SK-N-SH (cell line): ENCODE results near the gene CDK11B.

Experiments
- EP300 ChIP-seq, 2 experiments: IDR thresholded peaks; 2 replicates each; pipeline versions ENCODE4 v1.4.0 to v1.6.1; 2012; ENCODE audit warnings: borderline replicate concordance in 1 of 2, low read depth in 1 of 2, low read length in 1 of 2
- FOSL2 ChIP-seq: IDR thresholded peaks from 2 replicates; pipeline ENCODE4 v1.4.0; 2012; ENCODE audit warnings: low read depth, mild to moderate bottlenecking, moderate library complexity, borderline replicate concordance
- FOXJ3 ChIP-seq: sonication (generic); formaldehyde crosslinking; IDR thresholded peaks from 2 replicates; pipeline ENCODE4 v1.5.1; 2020; ENCODE audit warnings: mild to moderate bottlenecking, missing genetic modification reagents
- GABPA ChIP-seq: IDR thresholded peaks from 2 replicates; pipeline ENCODE4 v1.4.0; 2012; ENCODE audit warnings: low read depth, mild to moderate bottlenecking
- JUND ChIP-seq: IDR thresholded peaks from 2 replicates; pipeline ENCODE4 v1.4.0; 2012
- POLR2AphosphoS5 ChIP-seq: IDR thresholded peaks from 2 replicates; pipeline ENCODE4 v1.6.1; 2012; ENCODE audit warnings: low read depth, low read length
- RAD21 ChIP-seq: IDR thresholded peaks from 2 replicates; pipeline ENCODE4 v1.6.1; 2012; ENCODE audit warnings: mild to moderate bottlenecking, low read length
- RCOR1 ChIP-seq: fragments of 150-350 bp; IDR thresholded peaks from 2 replicates; pipeline ENCODE4 v1.6.1; 2017; ENCODE audit warnings: antibody characterized with exemption, low read length
- YY1 ChIP-seq: IDR thresholded peaks from 2 replicates; pipeline ENCODE4 v1.4.0; 2012; ENCODE audit warnings: low read depth, mild to moderate bottlenecking
- TF ChIP-seq, protein P1 (sequence below): fragments of 200-600 bp; sonication (generic); IDR thresholded peaks from 2 replicates; pipeline ENCODE4 v1.6.1; 2017; ENCODE audit warnings: antibody characterized with exemption, mild to moderate bottlenecking, moderate library complexity
- TF ChIP-seq, protein P2 (sequence below): IDR thresholded peaks from 2 replicates; pipeline ENCODE4 v1.4.0; 2012; ENCODE audit warnings: low read depth, borderline replicate concordance
- TF ChIP-seq, protein P3 (sequence below): IDR thresholded peaks from 2 replicates; pipeline ENCODE4 v1.4.0; 2012; ENCODE audit warnings: low read depth

DNA sequence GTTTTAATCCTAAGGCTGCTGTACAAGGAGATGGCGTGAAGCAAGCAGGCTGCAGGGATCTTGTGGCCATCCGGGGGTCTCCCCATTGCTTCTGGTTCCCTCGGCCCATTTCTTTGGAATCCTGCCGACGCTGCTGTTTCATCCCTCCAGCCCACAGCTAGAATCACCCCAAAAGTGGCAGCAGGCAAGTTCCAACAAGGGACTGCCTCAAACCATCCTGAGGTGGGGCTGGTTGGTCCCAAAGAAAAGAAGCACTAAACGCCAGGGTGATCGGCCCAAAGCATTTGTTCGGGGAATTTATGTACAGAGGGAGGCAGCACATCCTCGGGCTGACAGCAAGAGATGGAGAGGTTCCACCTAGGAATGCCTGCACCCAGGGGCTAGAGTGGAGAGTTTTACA lies 48.0 kb downstream of the CDK11B start:
- TF ChIP-seq, protein P1, sequence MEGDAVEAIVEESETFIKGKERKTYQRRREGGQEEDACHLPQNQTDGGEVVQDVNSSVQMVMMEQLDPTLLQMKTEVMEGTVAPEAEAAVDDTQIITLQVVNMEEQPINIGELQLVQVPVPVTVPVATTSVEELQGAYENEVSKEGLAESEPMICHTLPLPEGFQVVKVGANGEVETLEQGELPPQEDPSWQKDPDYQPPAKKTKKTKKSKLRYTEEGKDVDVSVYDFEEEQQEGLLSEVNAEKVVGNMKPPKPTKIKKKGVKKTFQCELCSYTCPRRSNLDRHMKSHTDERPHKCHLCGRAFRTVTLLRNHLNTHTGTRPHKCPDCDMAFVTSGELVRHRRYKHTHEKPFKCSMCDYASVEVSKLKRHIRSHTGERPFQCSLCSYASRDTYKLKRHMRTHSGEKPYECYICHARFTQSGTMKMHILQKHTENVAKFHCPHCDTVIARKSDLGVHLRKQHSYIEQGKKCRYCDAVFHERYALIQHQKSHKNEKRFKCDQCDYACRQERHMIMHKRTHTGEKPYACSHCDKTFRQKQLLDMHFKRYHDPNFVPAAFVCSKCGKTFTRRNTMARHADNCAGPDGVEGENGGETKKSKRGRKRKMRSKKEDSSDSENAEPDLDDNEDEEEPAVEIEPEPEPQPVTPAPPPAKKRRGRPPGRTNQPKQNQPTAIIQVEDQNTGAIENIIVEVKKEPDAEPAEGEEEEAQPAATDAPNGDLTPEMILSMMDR = no peak
- TF ChIP-seq FOSL2 (no peak), EP300 (IDR thresholded peaks at IDR 0.05; ENCODE audit: borderline replicate concordance in 1 of 2, low read depth in 1 of 2, low read length in 1 of 2) (no peak), RCOR1 (no peak), YY1 (no peak), POLR2AphosphoS5 (no peak), GABPA (no peak), RAD21 (no peak), JUND (no peak), FOXJ3 (no peak)
- TF ChIP-seq, protein P2, sequence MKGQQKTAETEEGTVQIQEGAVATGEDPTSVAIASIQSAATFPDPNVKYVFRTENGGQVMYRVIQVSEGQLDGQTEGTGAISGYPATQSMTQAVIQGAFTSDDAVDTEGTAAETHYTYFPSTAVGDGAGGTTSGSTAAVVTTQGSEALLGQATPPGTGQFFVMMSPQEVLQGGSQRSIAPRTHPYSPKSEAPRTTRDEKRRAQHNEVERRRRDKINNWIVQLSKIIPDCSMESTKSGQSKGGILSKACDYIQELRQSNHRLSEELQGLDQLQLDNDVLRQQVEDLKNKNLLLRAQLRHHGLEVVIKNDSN = no peak
- TF ChIP-seq, protein P3, sequence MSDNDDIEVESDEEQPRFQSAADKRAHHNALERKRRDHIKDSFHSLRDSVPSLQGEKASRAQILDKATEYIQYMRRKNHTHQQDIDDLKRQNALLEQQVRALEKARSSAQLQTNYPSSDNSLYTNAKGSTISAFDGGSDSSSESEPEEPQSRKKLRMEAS = no peak
